HepG2 (cell line): ENCODE results near the gene PRR30. TPM values are rescaled to one million over a fixed set of nuclear protein-coding genes. Genes with fewer than 3 reads are reported as not detected.

ENCODE experiments used
- CENPT ChIP-seq: sonication (generic); formaldehyde crosslinking; IDR thresholded peaks from 2 replicates; pipeline ENCODE4 v1.8.0; 2022; ENCODE audit warnings: low read depth, mild to moderate bottlenecking, moderate library complexity, missing genetic modification reagents
- ETV6 ChIP-seq: sonication (generic); formaldehyde crosslinking; conservative IDR thresholded peaks from 2 replicates; pipeline ENCODE4 v1.4.0; 2020; ENCODE audit warnings: missing genetic modification reagents
- GATAD2A ChIP-seq: IDR thresholded peaks from 2 replicates; pipeline ENCODE4 v1.6.1; 2016
- HES4 ChIP-seq: sonication (generic); formaldehyde crosslinking; IDR thresholded peaks from 2 replicates; pipeline ENCODE4 v1.9.0; 2021; ENCODE audit warnings: mild to moderate bottlenecking, missing genetic modification reagents, borderline replicate concordance
- HNF4G ChIP-seq, 2 experiments: sonication (generic) in 1 of 2; formaldehyde crosslinking in 1 of 2; IDR thresholded peaks; 2 replicates each; pipeline versions ENCODE4 v1.4.0 to v1.6.1; 2011 to 2020; ENCODE audit warnings: borderline replicate concordance in 2 of 2, low read depth in 2 of 2, mild to moderate bottlenecking in 2 of 2, low read length in 1 of 2, missing genetic modification reagents in 1 of 2, moderate library complexity in 1 of 2
- IKZF1 ChIP-seq: fragments of 450-650 bp; IDR thresholded peaks from 2 replicates; pipeline ENCODE4 v1.7.1; 2016
- MATR3 ChIP-seq: sonication (generic); formaldehyde crosslinking; IDR thresholded peaks from 2 replicates; pipeline ENCODE4 v1.4.0; 2020; ENCODE audit warnings: missing genetic modification reagents
- NR2F2 ChIP-seq: IDR thresholded peaks from 2 replicates; pipeline ENCODE4 v1.6.1; 2012; ENCODE audit warnings: low read depth, inconsistent platforms, borderline replicate concordance
- SETDB1 ChIP-seq: sonication (generic); formaldehyde crosslinking; IDR thresholded peaks from 2 replicates; pipeline ENCODE4 v1.5.1; 2020; ENCODE audit warnings: missing genetic modification reagents, mild to moderate bottlenecking, borderline replicate concordance
- SMYD3 ChIP-seq: sonication (generic); formaldehyde crosslinking; IDR thresholded peaks from 2 replicates; pipeline ENCODE4 v1.8.1; 2023; ENCODE audit warnings: mild to moderate bottlenecking, missing genetic modification reagents
- TAF15 ChIP-seq: fragments of 200-400 bp; formaldehyde crosslinking; IDR thresholded peaks from one replicate; pipeline ENCODE4 v1.6.1; 2018; ENCODE audit warnings: mild to moderate bottlenecking, low read depth, low read length; ENCODE audit not compliant: poor library complexity, severe bottlenecking
- TEAD3 ChIP-seq: optimal IDR thresholded peaks from 2 replicates; pipeline ENCODE3; 2016; ENCODE audit warnings: borderline replicate concordance
- TOE1 ChIP-seq: sonication (generic); formaldehyde crosslinking; IDR thresholded peaks from 2 replicates; pipeline ENCODE4 v1.4.0; 2020; ENCODE audit warnings: mild to moderate bottlenecking, missing genetic modification reagents
- TRAFD1 ChIP-seq: sonication (generic); formaldehyde crosslinking; IDR thresholded peaks from 2 replicates; pipeline ENCODE4 v1.5.1; 2020; ENCODE audit warnings: missing genetic modification reagents, mild to moderate bottlenecking, borderline replicate concordance
- ZNF124 ChIP-seq: sonication (generic); formaldehyde crosslinking; IDR thresholded peaks from 2 replicates; pipeline ENCODE4 v1.4.0; 2020; ENCODE audit warnings: missing genetic modification reagents
- ZNF20 ChIP-seq: sonication (generic); formaldehyde crosslinking; IDR thresholded peaks from 2 replicates; pipeline ENCODE4 v1.4.0; 2020; ENCODE audit warnings: mild to moderate bottlenecking, moderate library complexity, missing genetic modification reagents
- ZNF232 ChIP-seq: sonication (generic); formaldehyde crosslinking; IDR thresholded peaks from 2 replicates; pipeline ENCODE4 v1.4.0; 2020; ENCODE audit warnings: missing genetic modification reagents, borderline replicate concordance
- ZNF354B ChIP-seq: sonication (generic); formaldehyde crosslinking; IDR thresholded peaks from 2 replicates; pipeline ENCODE4 v1.8.0; 2022; ENCODE audit warnings: mild to moderate bottlenecking, missing genetic modification reagents
- ZNF432 ChIP-seq: sonication (generic); formaldehyde crosslinking; IDR thresholded peaks from 2 replicates; pipeline ENCODE4 v1.5.0; 2020; ENCODE audit warnings: missing genetic modification reagents, mild to moderate bottlenecking, borderline replicate concordance
- ZNF775 ChIP-seq: sonication (generic); formaldehyde crosslinking; IDR thresholded peaks from 2 replicates; pipeline ENCODE4 v1.4.0; 2020; ENCODE audit warnings: missing genetic modification reagents, mild to moderate bottlenecking, moderate library complexity, borderline replicate concordance
- polyA plus RNA-seq, 8 experiments: library from polyadenylated mRNA; depleted of rRNA in 3 of 8; stranded (reverse) in 7 of 8; unstranded in 1 of 8; fragments of >200 nt; fragmentation: Illumina TruSeq in 4 of 8; extraction: Trizol in 4 of 8; gene quantifications; 2 replicates each; pipeline versions ENCODE4 v1.2.1 to v1.2.3, GENCODE V29; 2011 to 2016; ENCODE audit warnings: low read depth in 4 of 8, missing spikeins in 1 of 8, mixed read lengths in 1 of 8; ENCODE audit not compliant: insufficient read depth in 1 of 8
- total RNA-seq, 5 experiments: library from RNA; depleted of rRNA; stranded (reverse); fragments of >200 nt; fragmentation: Illumina TruSeq; extraction: Trizol; gene quantifications; 2 replicates each; pipeline ENCODE4 v1.2.3, GENCODE V29; 2016; ENCODE audit warnings: low read depth in 1 of 5
- TF ChIP-seq, protein P1 (sequence below): sonication (generic); formaldehyde crosslinking; IDR thresholded peaks from 2 replicates; pipeline ENCODE4 v1.5.0; 2020; ENCODE audit warnings: mild to moderate bottlenecking, missing genetic modification reagents
- TF ChIP-seq, protein P2 (sequence below): sonication (generic); formaldehyde crosslinking; IDR thresholded peaks from 2 replicates; pipeline ENCODE4 v1.5.0; 2020; ENCODE audit warnings: mild to moderate bottlenecking, missing genetic modification reagents

Gene PRR30
- total and polyA plus RNA-seq, 2 of the 13 experiments (the other 11 are each of a cell fraction or from before 2014, with no cell fraction given): not detected

- TF ChIP-seq, protein P1, sequence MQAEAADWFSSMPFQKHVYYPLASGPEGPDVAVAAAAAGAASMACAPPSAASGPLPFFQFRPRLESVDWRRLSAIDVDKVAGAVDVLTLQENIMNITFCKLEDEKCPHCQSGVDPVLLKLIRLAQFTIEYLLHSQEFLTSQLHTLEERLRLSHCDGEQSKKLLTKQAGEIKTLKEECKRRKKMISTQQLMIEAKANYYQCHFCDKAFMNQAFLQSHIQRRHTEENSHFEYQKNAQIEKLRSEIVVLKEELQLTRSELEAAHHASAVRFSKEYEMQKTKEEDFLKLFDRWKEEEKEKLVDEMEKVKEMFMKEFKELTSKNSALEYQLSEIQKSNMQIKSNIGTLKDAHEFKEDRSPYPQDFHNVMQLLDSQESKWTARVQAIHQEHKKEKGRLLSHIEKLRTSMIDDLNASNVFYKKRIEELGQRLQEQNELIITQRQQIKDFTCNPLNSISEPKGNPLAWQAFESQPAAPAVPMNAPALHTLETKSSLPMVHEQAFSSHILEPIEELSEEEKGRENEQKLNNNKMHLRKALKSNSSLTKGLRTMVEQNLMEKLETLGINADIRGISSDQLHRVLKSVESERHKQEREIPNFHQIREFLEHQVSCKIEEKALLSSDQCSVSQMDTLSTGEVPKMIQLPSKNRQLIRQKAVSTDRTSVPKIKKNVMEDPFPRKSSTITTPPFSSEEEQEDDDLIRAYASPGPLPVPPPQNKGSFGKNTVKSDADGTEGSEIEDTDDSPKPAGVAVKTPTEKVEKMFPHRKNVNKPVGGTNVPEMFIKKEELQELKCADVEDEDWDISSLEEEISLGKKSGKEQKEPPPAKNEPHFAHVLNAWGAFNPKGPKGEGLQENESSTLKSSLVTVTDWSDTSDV (CRISPR knock-in tag): no peak
- TF ChIP-seq ZNF354B (no peak), ZNF775 (CRISPR knock-in tag) (no peak), GATAD2A (no peak), SMYD3 (CRISPR knock-in tag) (no peak), TRAFD1 (CRISPR knock-in tag) (no peak), CENPT (peak; percentile 73; the same call in 1 of the 2 replicates), TOE1 (CRISPR knock-in tag) (no peak), TAF15 (peak; percentile 23), IKZF1 (no peak), ZNF20 (CRISPR knock-in tag) (no peak), MATR3 (no peak), ZNF124 (CRISPR knock-in tag) (no peak), NR2F2 (no peak), ZNF432 (CRISPR knock-in tag) (no peak), TEAD3 (CRISPR knock-in tag) (peak; percentile 18), ETV6 (no peak), SETDB1 (CRISPR knock-in tag) (no peak), ZNF232 (CRISPR knock-in tag) (no peak), HNF4G (IDR thresholded peaks at IDR 0.05; ENCODE audit: borderline replicate concordance, low read depth, low read length) (no peak), HNF4G (CRISPR knock-in tag; IDR thresholded peaks at IDR 0.05; ENCODE audit: borderline replicate concordance, low read depth) (no peak), HES4 (peak; percentile 39; the same call in 1 of the 2 replicates)
- TF ChIP-seq, protein P2, sequence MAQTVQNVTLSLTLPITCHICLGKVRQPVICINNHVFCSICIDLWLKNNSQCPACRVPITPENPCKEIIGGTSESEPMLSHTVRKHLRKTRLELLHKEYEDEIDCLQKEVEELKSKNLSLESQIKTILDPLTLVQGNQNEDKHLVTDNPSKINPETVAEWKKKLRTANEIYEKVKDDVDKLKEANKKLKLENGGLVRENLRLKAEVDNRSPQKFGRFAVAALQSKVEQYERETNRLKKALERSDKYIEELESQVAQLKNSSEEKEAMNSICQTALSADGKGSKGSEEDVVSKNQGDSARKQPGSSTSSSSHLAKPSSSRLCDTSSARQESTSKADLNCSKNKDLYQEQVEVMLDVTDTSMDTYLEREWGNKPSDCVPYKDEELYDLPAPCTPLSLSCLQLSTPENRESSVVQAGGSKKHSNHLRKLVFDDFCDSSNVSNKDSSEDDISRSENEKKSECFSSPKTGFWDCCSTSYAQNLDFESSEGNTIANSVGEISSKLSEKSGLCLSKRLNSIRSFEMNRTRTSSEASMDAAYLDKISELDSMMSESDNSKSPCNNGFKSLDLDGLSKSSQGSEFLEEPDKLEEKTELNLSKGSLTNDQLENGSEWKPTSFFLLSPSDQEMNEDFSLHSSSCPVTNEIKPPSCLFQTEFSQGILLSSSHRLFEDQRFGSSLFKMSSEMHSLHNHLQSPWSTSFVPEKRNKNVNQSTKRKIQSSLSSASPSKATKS (CRISPR knock-in tag): no peak
Observed at GRCh38 chr2:27118525-27119329, 20.5 kb downstream of the PRR30 start, which contains the start of gene CGREF1 (continued).
